Caco-2 (cell line): ENCODE results near the gene CDC42SE2. TPM values are rescaled to one million over a fixed set of nuclear protein-coding genes. Genes with fewer than 3 reads are reported as not detected.

ENCODE experiments used
- BruUV-seq: library from RNA; stranded (reverse); fragments of 400-500 nt; replicated peaks from 2 replicates; lab custom pipeline; 2021; lab: Mats Ljungman, UMichigan
- CTCF ChIA-PET: fragments of 300-600 bp; sonication (Branson Sonifier 250); formaldehyde crosslinking; loops from one replicate; lab custom pipeline; 2022; ENCODE audit warnings: antibody characterized with exemption; lab: Charles Lee
- POLR2A ChIA-PET: fragments of 300-600 bp; sonication (Branson Sonifier 250); formaldehyde crosslinking; loops from one replicate; lab custom pipeline; 2022; ENCODE audit warnings: antibody characterized with exemption; lab: Charles Lee
- DNase-seq, 2 experiments: peaks; one replicate each; pipeline versions ENCODE4 v3.0.0 to v3.0.0-alpha.2; 2020 to 2022
- H3K27me3 ChIP-seq: replicated peaks from 2 replicates; pipeline ENCODE4 v1.6.0; 2011; ENCODE audit warnings: low read length; ENCODE audit not compliant: control insufficient read depth, insufficient read depth
- H3K36me3 ChIP-seq: 2 replicates; pipeline ENCODE4 v1.5.1; 2011; ENCODE audit warnings: low read length; ENCODE audit not compliant: control insufficient read depth, insufficient read depth
- H3K4me1 ChIP-seq: fragments of 250-450 bp; sonication (Bioruptor Pico); 2 replicates; pipeline ENCODE4 v1.5.1; 2020; ENCODE audit warnings: mild to moderate bottlenecking
- H3K4me3 ChIP-seq: 2 replicates; pipeline ENCODE4 v1.5.1; 2011; ENCODE audit warnings: low read depth, mild to moderate bottlenecking, control low read depth, low read length
- H3K9me3 ChIP-seq: fragments of 250-450 bp; sonication (Bioruptor Pico); 2 replicates; pipeline ENCODE4 v1.5.1; 2020; ENCODE audit warnings: mild to moderate bottlenecking, moderate library complexity
- H3K27ac Mint-ChIP-seq: one replicate; pipeline ENCODE4 v1.8.0; 2022; ENCODE audit warnings: mixed read lengths; ENCODE audit not compliant: unreplicated experiment
- H3K27me3 Mint-ChIP-seq: one replicate; pipeline ENCODE4 v1.8.0; 2022; ENCODE audit warnings: mixed read lengths; ENCODE audit not compliant: insufficient read depth, unreplicated experiment
- H3K36me3 Mint-ChIP-seq: one replicate; pipeline ENCODE4 v1.8.0; 2022; ENCODE audit warnings: mild to moderate bottlenecking, mixed read lengths; ENCODE audit not compliant: insufficient read depth, unreplicated experiment
- H3K4me1 Mint-ChIP-seq: one replicate; pipeline ENCODE4 v1.8.0; 2022; ENCODE audit warnings: low read depth, mixed read lengths; ENCODE audit not compliant: unreplicated experiment
- H3K4me3 Mint-ChIP-seq: one replicate; pipeline ENCODE4 v1.8.0; 2022; ENCODE audit warnings: mild to moderate bottlenecking, moderate library complexity, mixed read lengths; ENCODE audit not compliant: unreplicated experiment
- H3K9me3 Mint-ChIP-seq: one replicate; pipeline ENCODE4 v1.8.0; 2022; ENCODE audit warnings: mixed read lengths; ENCODE audit not compliant: unreplicated experiment
- CTCF ChIP-seq, 2 experiments: fragments of 200-600 bp in 1 of 2; IDR thresholded peaks; 1 replicate in 1 of 2; 2 replicates in 1 of 2; pipeline versions ENCODE4 v1.5.1 to v1.8.0; 2011 to 2022; ENCODE audit warnings: antibody characterized with exemption in 1 of 2, control low read depth in 1 of 2, inconsistent platforms in 1 of 2, low read depth in 1 of 2, low read length in 1 of 2, mild to moderate bottlenecking in 1 of 2, moderate library complexity in 1 of 2; ENCODE audit not compliant: insufficient read depth in 1 of 2, severe bottlenecking in 1 of 2, unreplicated experiment in 1 of 2
- intact Hi-C: fragments of 100-400 bp; cut with micrococcal nuclease; formaldehyde crosslinking; loops from one replicate; pipeline ENCODE4 v1.10.0; 2022; ENCODE audit not compliant: unreplicated experiment
- total RNA-seq: library from RNA; stranded (reverse); gene quantifications from 2 replicates; pipeline ENCODE4 v1.2.3, GENCODE V29; 2022

The CDC42SE2 gene
- total RNA-seq, 1 experiment from 2014 or later: 39.4 TPM

GRCh38 chr5:131321066-131321465, 57.2 kb downstream of the CDC42SE2 start:
- Histone ChIP-seq H3K9me3 (no peaks in the 10 kb centered on the region), H3K36me3 (peaks cover 4% of the 10 kb centered on the region), H3K4me3 (no peak overlapping the region), H3K27me3 (no peaks in the 10 kb centered on the region), H3K4me1 (no peaks in the 10 kb centered on the region)
- intact Hi-C loops: no loop called here
- peaks cover 25% of the 10 kb centered on the region for H3K36me3 Mint-ChIP-seq
- H3K27me3 Mint-ChIP-seq: no peaks in the 10 kb centered on the region
- H3K4me1 Mint-ChIP-seq: no peaks in the 10 kb centered on the region
- DNase-seq: no peak
- ChIA-PET CTCF (no interaction called here), POLR2A (no interaction called here)
- H3K4me3 Mint-ChIP-seq: no peak overlapping the region
- no TSS peak for BruUV-seq
- H3K9me3 Mint-ChIP-seq: no peaks in the 10 kb centered on the region
- TF ChIP-seq CTCF (IDR thresholded peaks at IDR 0.05; ENCODE audit: insufficient read depth in 1 of 2, low read depth in 1 of 2, low read length in 1 of 2, severe bottlenecking in 1 of 2, unreplicated experiment in 1 of 2): no peak
- H3K27ac Mint-ChIP-seq: no peak overlapping the region

GRCh38 chr5:131322926-131323325, 59.1 kb downstream of the CDC42SE2 start:
- POLR2A ChIA-PET: no interaction called here
- intact Hi-C loops: no loop called here

GRCh38 chr5:131323378-131323777, 59.5 kb downstream of the CDC42SE2 start:
- Histone ChIP-seq H3K27me3 (no peaks in the 10 kb centered on the region), H3K9me3 (no peaks in the 10 kb centered on the region), H3K4me1 (no peaks in the 10 kb centered on the region), H3K4me3 (no peak overlapping the region), H3K36me3 (peaks cover 3% of the 10 kb centered on the region)
- no peak overlapping the region for H3K4me3 Mint-ChIP-seq
- POLR2A ChIA-PET: no interaction called here
- H3K27me3 Mint-ChIP-seq: no peaks in the 10 kb centered on the region
- TF ChIP-seq CTCF (IDR thresholded peaks at IDR 0.05; ENCODE audit: insufficient read depth in 1 of 2, low read depth in 1 of 2, low read length in 1 of 2, severe bottlenecking in 1 of 2, unreplicated experiment in 1 of 2): no peak
- CTCF ChIA-PET: no interaction called here
- DNase-seq: no peak
- BruUV-seq: no TSS peak
- H3K9me3 Mint-ChIP-seq: no peaks in the 10 kb centered on the region
- H3K4me1 Mint-ChIP-seq: peaks cover 16% of the 10 kb centered on the region
- intact Hi-C loops: no loop called here
- H3K36me3 Mint-ChIP-seq: peaks cover 26% of the 10 kb centered on the region
- H3K27ac Mint-ChIP-seq: no peak overlapping the region

More at GRCh38 chr5:131322926-131323325, 59.1 kb downstream of the CDC42SE2 start:
- peaks cover 24% of the 10 kb centered on the region for H3K36me3 Mint-ChIP-seq
- BruUV-seq: no TSS peak
- Histone ChIP-seq H3K4me1 (no peaks in the 10 kb centered on the region), H3K27me3 (no peaks in the 10 kb centered on the region), H3K36me3 (peaks cover 4% of the 10 kb centered on the region), H3K9me3 (no peaks in the 10 kb centered on the region), H3K4me3 (no peak overlapping the region)
- no peaks in the 10 kb centered on the region for H3K27me3 Mint-ChIP-seq
- H3K4me1 Mint-ChIP-seq: peaks cover 11% of the 10 kb centered on the region
- CTCF ChIA-PET: no interaction called here
- no peak overlapping the region for H3K27ac Mint-ChIP-seq
- no peak overlapping the region for H3K4me3 Mint-ChIP-seq
- no peak for TF ChIP-seq CTCF (IDR thresholded peaks at IDR 0.05; ENCODE audit: insufficient read depth in 1 of 2, low read depth in 1 of 2, low read length in 1 of 2, severe bottlenecking in 1 of 2, unreplicated experiment in 1 of 2)
- no peaks in the 10 kb centered on the region for H3K9me3 Mint-ChIP-seq
- DNase-seq: no peak
